PFSK-1 (cell line): ENCODE data around the gene GRB10.

Experiments
- FOXP2 ChIP-seq: optimal IDR thresholded peaks from 2 replicates; pipeline ENCODE3; 2011; ENCODE audit warnings: borderline replicate concordance, control low read depth, inconsistent platforms; ENCODE audit not compliant: insufficient read depth; ENCODE audit errors: extremely low read length, extremely low read depth
- POLR2AphosphoS5 ChIP-seq: IDR thresholded peaks from 2 replicates; pipeline ENCODE4 v1.6.1; 2012; ENCODE audit warnings: low read depth, mild to moderate bottlenecking, control low read depth, low read length, moderate library complexity
- REST ChIP-seq, 2 experiments: IDR thresholded peaks; 2 replicates each; pipeline versions ENCODE4 v1.6.1 to v1.8.0; 2011 to 2012; ENCODE audit warnings: low read depth in 2 of 2, low read length in 2 of 2, control low read depth in 1 of 2, inconsistent platforms in 1 of 2, mild to moderate bottlenecking in 1 of 2, moderate library complexity in 1 of 2; ENCODE audit not compliant: insufficient read depth in 1 of 2
- SIN3A ChIP-seq: IDR thresholded peaks from 2 replicates; pipeline ENCODE4 v1.6.1; 2012; ENCODE audit warnings: mild to moderate bottlenecking, low read length, moderate library complexity, borderline replicate concordance; ENCODE audit not compliant: insufficient read depth
- TAF1 ChIP-seq: IDR thresholded peaks from 2 replicates; pipeline ENCODE4 v1.6.1; 2012; ENCODE audit warnings: low read length, control low read depth, borderline replicate concordance; ENCODE audit not compliant: insufficient read depth

GRCh38 chr7:50653126-50653864 is 129.4 kb downstream of the GRB10 start:
- TF ChIP-seq POLR2AphosphoS5 (no peak), TAF1 (no peak), SIN3A (no peak), REST (IDR thresholded peaks at IDR 0.05; ENCODE audit: insufficient read depth in 1 of 2, low read depth in 2 of 2, low read length in 2 of 2) (no peak), FOXP2 (no peak)
